ENCODE measurements around the gene TBL1XR1.

DNA sequence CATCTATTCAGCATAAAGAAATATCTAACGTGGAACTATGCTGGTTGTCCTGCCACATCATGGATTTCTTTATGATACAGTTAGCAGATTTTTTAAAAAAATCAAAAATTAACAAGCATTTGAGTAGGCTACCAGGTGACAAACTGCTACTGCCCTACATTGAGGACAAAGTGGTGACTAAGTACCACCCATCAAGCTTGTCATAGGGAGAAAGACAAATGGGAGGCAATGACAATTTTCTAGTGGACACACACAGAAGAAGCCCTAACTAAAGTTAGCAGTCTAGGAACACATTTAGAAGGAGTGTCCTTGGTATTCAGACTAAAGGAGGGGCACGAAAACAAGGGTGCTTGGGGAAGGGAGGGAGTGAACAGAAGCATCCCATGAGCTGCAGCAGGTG lies 131.2 kb downstream of the TBL1XR1 start:
- TF ChIP-seq, protein P1, sequence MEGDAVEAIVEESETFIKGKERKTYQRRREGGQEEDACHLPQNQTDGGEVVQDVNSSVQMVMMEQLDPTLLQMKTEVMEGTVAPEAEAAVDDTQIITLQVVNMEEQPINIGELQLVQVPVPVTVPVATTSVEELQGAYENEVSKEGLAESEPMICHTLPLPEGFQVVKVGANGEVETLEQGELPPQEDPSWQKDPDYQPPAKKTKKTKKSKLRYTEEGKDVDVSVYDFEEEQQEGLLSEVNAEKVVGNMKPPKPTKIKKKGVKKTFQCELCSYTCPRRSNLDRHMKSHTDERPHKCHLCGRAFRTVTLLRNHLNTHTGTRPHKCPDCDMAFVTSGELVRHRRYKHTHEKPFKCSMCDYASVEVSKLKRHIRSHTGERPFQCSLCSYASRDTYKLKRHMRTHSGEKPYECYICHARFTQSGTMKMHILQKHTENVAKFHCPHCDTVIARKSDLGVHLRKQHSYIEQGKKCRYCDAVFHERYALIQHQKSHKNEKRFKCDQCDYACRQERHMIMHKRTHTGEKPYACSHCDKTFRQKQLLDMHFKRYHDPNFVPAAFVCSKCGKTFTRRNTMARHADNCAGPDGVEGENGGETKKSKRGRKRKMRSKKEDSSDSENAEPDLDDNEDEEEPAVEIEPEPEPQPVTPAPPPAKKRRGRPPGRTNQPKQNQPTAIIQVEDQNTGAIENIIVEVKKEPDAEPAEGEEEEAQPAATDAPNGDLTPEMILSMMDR (IDR thresholded peaks at IDR 0.05), result no peak
- no peak for TF ChIP-seq POLR2A (IDR thresholded peaks at IDR 0.05)
